Vagina (tissue), 2 donors: ENCODE measurements around the gene RAPGEF5. TPM values are rescaled to one million over a fixed set of nuclear protein-coding genes. Genes with fewer than 3 reads are reported as not detected.

Experiments
- DNase-seq, 2 donors: peaks; one replicate each; pipeline ENCODE4 v3.0.0-alpha.2; 2017; ENCODE audit errors: extremely low spot score in 2 of 2
- H3K27ac ChIP-seq: fragments of 200-600 bp; sonication (generic); one replicate; pipeline ENCODE4 v1.5.1; 2019
- H3K27me3 ChIP-seq: fragments of 200-600 bp; sonication (generic); one replicate; pipeline ENCODE4 v1.5.1; 2019
- H3K36me3 ChIP-seq, 2 donors: fragments of 200-600 bp; sonication (generic); one replicate each; pipeline ENCODE4 v1.5.1; 2017 to 2019
- H3K4me1 ChIP-seq: fragments of 200-600 bp; sonication (generic); one replicate; pipeline ENCODE4 v1.5.1; 2019
- H3K4me3 ChIP-seq, 2 donors: fragments of 200-600 bp; sonication (generic); 1 replicate in 1 of 2; 2 replicates in 1 of 2; pipeline ENCODE4 v1.5.1; 2016 to 2019
- H3K9me3 ChIP-seq: fragments of 200-600 bp; sonication (generic); one replicate; pipeline ENCODE4 v1.5.1; 2019
- POLR2A ChIP-seq, 2 donors: fragments of 450-650 bp; IDR thresholded peaks; one replicate each; pipeline ENCODE4 v1.6.1; 2017; ENCODE audit warnings: antibody characterized with exemption in 2 of 2, mild to moderate bottlenecking in 2 of 2, moderate library complexity in 2 of 2
- POLR2AphosphoS5 ChIP-seq, 2 donors: sonication (generic); formaldehyde crosslinking; IDR thresholded peaks; one replicate each; pipeline ENCODE4 v1.9.0; 2017; ENCODE audit warnings: antibody characterized with exemption in 2 of 2, mild to moderate bottlenecking in 2 of 2, low read depth in 1 of 2; ENCODE audit not compliant: insufficient read depth in 1 of 2
- intact Hi-C: fragments of 100-400 bp; cut with DNase I; formaldehyde crosslinking; loops from one replicate; pipeline ENCODE4 v1.15.1; 2023
- total RNA-seq: library from RNA; depleted of rRNA; stranded (reverse); fragments of >200 nt; gene quantifications from one replicate; pipeline ENCODE4 v1.2.3, GENCODE V29; 2016
- TF ChIP-seq, protein P1 (sequence below), 3 experiments: fragments of 450-650 bp in 2 of 3; fragments of 200-600 bp in 1 of 3; sonication (generic) in 1 of 3; IDR thresholded peaks; one replicate each; pipeline ENCODE4 v1.5.1; 2017 to 2019; ENCODE audit warnings: antibody characterized with exemption in 3 of 3, mild to moderate bottlenecking in 2 of 3, moderate library complexity in 2 of 3

The RAPGEF5 gene
- total RNA-seq, 1 donor from 2014 or later, result 68.0 TPM

DNA sequence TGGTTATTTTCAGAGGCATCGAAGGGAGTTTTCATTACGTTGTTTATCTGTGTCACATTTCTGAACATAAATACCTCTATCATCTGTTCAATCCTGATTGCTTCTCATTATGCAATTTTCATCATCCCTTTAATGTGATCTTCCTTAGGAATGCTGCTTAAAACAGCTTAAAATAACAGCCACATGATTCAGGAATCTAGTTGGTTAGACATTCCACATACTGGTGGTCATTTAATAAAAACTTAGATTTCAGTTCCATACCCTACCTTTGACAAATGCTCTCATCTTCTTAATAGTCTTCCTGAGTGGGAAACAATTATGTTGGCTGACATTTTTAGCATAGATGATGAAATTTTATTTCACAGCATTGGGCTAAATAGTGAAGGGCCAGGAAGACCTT, 219.9 kb downstream of the RAPGEF5 start:
- Histone ChIP-seq H3K36me3 (peaks cover 0 to 4% of the 10 kb centered on the region in 2 donors), H3K4me1 (peaks cover 14% of the 10 kb centered on the region), H3K9me3 (no peaks in the 10 kb centered on the region), H3K27me3 (no peaks in the 10 kb centered on the region), H3K27ac (peak overlapping the region; percentile 13), H3K4me3 (no peak overlapping the region)
- TF ChIP-seq, protein P1, sequence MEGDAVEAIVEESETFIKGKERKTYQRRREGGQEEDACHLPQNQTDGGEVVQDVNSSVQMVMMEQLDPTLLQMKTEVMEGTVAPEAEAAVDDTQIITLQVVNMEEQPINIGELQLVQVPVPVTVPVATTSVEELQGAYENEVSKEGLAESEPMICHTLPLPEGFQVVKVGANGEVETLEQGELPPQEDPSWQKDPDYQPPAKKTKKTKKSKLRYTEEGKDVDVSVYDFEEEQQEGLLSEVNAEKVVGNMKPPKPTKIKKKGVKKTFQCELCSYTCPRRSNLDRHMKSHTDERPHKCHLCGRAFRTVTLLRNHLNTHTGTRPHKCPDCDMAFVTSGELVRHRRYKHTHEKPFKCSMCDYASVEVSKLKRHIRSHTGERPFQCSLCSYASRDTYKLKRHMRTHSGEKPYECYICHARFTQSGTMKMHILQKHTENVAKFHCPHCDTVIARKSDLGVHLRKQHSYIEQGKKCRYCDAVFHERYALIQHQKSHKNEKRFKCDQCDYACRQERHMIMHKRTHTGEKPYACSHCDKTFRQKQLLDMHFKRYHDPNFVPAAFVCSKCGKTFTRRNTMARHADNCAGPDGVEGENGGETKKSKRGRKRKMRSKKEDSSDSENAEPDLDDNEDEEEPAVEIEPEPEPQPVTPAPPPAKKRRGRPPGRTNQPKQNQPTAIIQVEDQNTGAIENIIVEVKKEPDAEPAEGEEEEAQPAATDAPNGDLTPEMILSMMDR (IDR thresholded peaks at IDR 0.05), result no peak
- no peak for TF ChIP-seq POLR2A (IDR thresholded peaks at IDR 0.05)
- TF ChIP-seq POLR2AphosphoS5 (IDR thresholded peaks at IDR 0.05; ENCODE audit: insufficient read depth in 1 of 2, low read depth in 1 of 2), result no peak
- no peak for DNase-seq
- intact Hi-C loops, result no loop called here

DNA sequence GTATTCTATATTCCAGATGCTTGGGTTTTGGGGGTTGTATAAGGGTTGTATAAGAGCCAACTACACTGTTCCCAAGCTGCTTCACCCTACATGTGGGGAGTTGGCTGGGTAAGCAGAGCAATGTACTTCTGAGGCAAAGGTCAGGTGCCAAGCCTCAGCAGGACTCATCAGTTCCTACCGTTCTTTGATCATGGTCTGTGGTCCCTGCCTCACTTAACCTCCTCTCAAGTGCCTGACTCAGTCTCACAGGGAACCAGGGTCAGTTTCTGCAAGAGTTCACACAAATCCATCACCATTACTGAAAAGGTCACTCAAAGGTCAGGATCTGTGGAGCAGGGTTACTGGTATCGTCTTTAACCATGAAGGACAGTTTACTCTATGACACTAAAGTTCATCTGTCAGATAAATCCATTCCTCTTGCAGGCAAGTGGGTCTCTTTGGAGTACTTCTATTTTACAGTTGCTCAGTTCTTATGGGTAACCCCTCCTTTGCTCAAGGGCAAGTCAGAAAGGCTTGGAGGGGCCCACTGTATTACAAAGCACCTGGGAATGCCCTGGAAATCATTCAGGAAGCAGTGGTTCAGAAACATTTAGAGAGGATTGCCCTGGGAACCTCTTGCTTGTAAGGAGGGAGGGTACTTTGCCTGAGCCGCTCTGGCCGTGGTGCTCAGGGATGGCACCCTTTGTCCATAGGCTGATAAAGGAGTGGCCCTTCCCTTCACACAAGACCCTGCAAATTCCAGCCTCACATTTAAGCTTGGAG, 227.0 kb downstream of the RAPGEF5 start:
- H3K27ac ChIP-seq, result no peak overlapping the region
- H3K9me3 ChIP-seq, result no peaks in the 10 kb centered on the region
- peaks cover 0 to 4% of the 10 kb centered on the region in 2 donors for H3K36me3 ChIP-seq
- no peak overlapping the region for H3K4me3 ChIP-seq
- H3K4me1 ChIP-seq, result no peaks in the 10 kb centered on the region
- DNase-seq, result no peak
- no peaks in the 10 kb centered on the region for H3K27me3 ChIP-seq
- TF ChIP-seq POLR2A (IDR thresholded peaks at IDR 0.05) (no peak), POLR2AphosphoS5 (IDR thresholded peaks at IDR 0.05; ENCODE audit: insufficient read depth in 1 of 2, low read depth in 1 of 2) (no peak)
- intact Hi-C loops, result loop anchor here (5.0 kb wide), 1 partner anchor 1802 kb away; no protein-coding TSS in a partner anchor

DNA sequence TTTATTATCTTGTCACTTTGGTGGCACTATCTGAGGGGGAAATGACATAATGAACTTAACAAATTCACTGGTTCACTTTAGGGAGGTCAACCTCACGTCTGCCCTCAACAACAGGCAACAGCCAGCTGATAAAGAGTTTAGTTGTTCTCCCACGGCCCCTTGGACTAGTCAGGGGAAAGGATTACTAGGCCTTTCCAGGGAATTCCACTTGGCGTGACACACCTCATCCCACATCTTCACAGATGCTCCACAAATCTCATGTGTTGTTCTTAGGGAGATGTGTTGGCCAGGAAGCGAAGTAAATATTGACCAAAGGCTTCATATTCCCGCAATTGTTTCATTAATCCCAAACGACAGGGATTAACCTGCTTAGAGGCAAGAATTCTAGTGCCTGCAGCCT, 227.8 kb downstream of the RAPGEF5 start:
- no peaks in the 10 kb centered on the region for H3K9me3 ChIP-seq
- no peak overlapping the region for H3K27ac ChIP-seq
- no peak overlapping the region for H3K4me3 ChIP-seq
- intact Hi-C loops, result loop anchor here (5.0 kb wide), 1 partner anchor 1803 kb away; no protein-coding TSS in a partner anchor
- no peaks in the 10 kb centered on the region for H3K4me1 ChIP-seq
- H3K36me3 ChIP-seq, result peaks cover 0 to 6% of the 10 kb centered on the region in 2 donors
- no peak for DNase-seq
- no peak for TF ChIP-seq POLR2A (IDR thresholded peaks at IDR 0.05)
- TF ChIP-seq, protein P1 (IDR thresholded peaks at IDR 0.05), result no peak
- no peak for TF ChIP-seq POLR2AphosphoS5 (IDR thresholded peaks at IDR 0.05; ENCODE audit: insufficient read depth in 1 of 2, low read depth in 1 of 2)
- no peaks in the 10 kb centered on the region for H3K27me3 ChIP-seq

DNA sequence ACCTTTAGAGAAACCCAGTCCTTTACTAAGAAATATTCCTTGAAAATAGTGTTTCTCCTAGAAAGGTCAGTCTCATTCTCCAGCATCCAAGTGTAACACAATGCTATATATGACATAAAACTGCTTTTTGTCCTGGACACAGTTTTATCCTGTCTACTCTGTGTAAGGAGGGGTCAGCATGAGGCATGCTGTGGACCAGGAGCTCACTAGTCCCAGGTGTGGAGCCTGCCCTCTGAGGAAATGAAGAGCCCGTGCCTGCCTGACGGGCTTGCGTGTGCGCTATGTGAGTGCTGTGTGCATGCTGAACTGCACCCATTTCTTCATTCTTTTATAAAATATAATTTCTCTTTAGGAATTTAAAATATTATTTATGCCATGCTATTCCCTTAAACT, 228.4 kb downstream of the RAPGEF5 start:
- Histone ChIP-seq H3K36me3 (peaks cover 0 to 6% of the 10 kb centered on the region in 2 donors), H3K27ac (no peak overlapping the region), H3K4me3 (no peak overlapping the region), H3K9me3 (no peaks in the 10 kb centered on the region), H3K4me1 (no peaks in the 10 kb centered on the region), H3K27me3 (no peaks in the 10 kb centered on the region)
- intact Hi-C loops, result loop anchor here (5.0 kb wide), 1 partner anchor 1804 kb away; no protein-coding TSS in a partner anchor
- TF ChIP-seq, protein P1 (IDR thresholded peaks at IDR 0.05), result no peak
- TF ChIP-seq POLR2A (IDR thresholded peaks at IDR 0.05), result no peak
- no peak for TF ChIP-seq POLR2AphosphoS5 (IDR thresholded peaks at IDR 0.05; ENCODE audit: insufficient read depth in 1 of 2, low read depth in 1 of 2)
- no peak for DNase-seq

DNA sequence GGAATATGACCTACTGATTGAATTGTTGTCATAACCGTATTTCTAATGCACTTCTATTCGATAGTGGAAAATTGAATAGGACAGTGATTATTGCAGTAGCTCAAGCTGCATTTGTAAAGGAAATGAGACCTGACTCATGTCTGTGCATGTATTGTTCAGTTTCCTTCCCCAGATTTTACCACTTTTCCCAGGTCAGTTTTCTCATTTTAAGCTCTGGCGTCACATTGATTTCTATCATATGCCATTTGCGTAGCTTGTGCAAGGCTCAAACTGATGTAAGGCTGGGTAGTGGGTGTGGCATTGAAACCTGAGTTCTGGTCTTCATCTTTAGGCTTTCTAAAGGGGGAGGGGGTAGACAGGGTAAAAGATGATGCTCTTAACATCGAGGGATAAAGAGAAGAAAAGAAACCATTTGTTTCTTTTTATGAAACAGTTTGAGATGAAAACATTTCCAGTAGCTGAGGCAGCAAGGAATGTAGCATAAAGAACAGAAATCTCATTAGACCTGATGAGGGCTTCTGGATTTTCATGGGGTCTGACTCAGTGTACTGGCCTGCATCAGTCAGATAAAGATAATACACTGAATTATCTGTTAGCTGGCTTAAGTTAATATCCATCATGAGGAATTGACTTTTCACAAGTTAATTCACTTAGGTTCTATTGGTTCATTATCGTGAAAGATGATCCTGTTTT, 229.0 kb downstream of the RAPGEF5 start:
- intact Hi-C loops, result loop anchor here (5.0 kb wide), 1 partner anchor 1804 kb away; no protein-coding TSS in a partner anchor
- no peak overlapping the region for H3K27ac ChIP-seq
- no peak for DNase-seq
- TF ChIP-seq, protein P1 (IDR thresholded peaks at IDR 0.05), result no peak
- TF ChIP-seq POLR2AphosphoS5 (IDR thresholded peaks at IDR 0.05; ENCODE audit: insufficient read depth in 1 of 2, low read depth in 1 of 2), result peak in 1 of 2 donors; percentile 37
- no peak for TF ChIP-seq POLR2A (IDR thresholded peaks at IDR 0.05)
- no peaks in the 10 kb centered on the region for H3K9me3 ChIP-seq
- H3K27me3 ChIP-seq, result no peaks in the 10 kb centered on the region
- H3K4me1 ChIP-seq, result no peaks in the 10 kb centered on the region
- H3K36me3 ChIP-seq, result peaks cover 0 to 6% of the 10 kb centered on the region in 2 donors
- H3K4me3 ChIP-seq, result no peak overlapping the region
